ENCODE measurements around the gene CORO6.

CORO6 gene

GRCh38 chr17:29584452-29585079, 38.1 kb downstream of the CORO6 start:
- H3K36me3 ChIP-seq, result peaks cover 34% of the 10 kb centered on the region
- H3K27me3 ChIP-seq (ENCODE audit: insufficient read depth, low read depth, severe bottlenecking), result no peaks in the 10 kb centered on the region
- no peaks in the 10 kb centered on the region for H3K9me3 ChIP-seq (ENCODE audit: severe bottlenecking)
- no peak overlapping the region for H3K27ac ChIP-seq
- TF ChIP-seq CTCF (IDR thresholded peaks at IDR 0.05; ENCODE audit: low read depth, low read length), result no peak
- no peak for DNase-seq
- H3K4me3 ChIP-seq (ENCODE audit: low read depth, low read length), result no peak overlapping the region

- TF ChIP-seq CTCF (IDR thresholded peaks at IDR 0.05; ENCODE audit: low read depth, low read length), result no peak
- H3K4me3 ChIP-seq (ENCODE audit: low read depth, low read length), result no peak overlapping the region
- no peak for DNase-seq
- H3K9me3 ChIP-seq (ENCODE audit: severe bottlenecking), result no peaks in the 10 kb centered on the region
- H3K27me3 ChIP-seq (ENCODE audit: insufficient read depth, low read depth, severe bottlenecking), result no peaks in the 10 kb centered on the region
- H3K36me3 ChIP-seq, result peaks cover 41% of the 10 kb centered on the region
- H3K27ac ChIP-seq, result no peak overlapping the region
These were observed 39.1 kb downstream of the CORO6 start for GRCh38 chr17:29583324-29584248.

- DNase-seq, result no peak
- Histone ChIP-seq H3K9me3 (ENCODE audit: severe bottlenecking) (no peaks in the 10 kb centered on the region), H3K27ac (no peak overlapping the region), H3K4me3 (ENCODE audit: low read depth, low read length) (no peak overlapping the region), H3K27me3 (ENCODE audit: insufficient read depth, low read depth, severe bottlenecking) (no peaks in the 10 kb centered on the region), H3K36me3 (peaks cover 49% of the 10 kb centered on the region)
- no peak for TF ChIP-seq CTCF (IDR thresholded peaks at IDR 0.05; ENCODE audit: low read depth, low read length)
These were observed 39.9 kb downstream of the CORO6 start for GRCh38 chr17:29582772-29583171.

- peaks cover 53% of the 10 kb centered on the region for H3K36me3 ChIP-seq
- no peak overlapping the region for H3K27ac ChIP-seq
- no peaks in the 10 kb centered on the region for H3K9me3 ChIP-seq (ENCODE audit: severe bottlenecking)
- TF ChIP-seq CTCF (IDR thresholded peaks at IDR 0.05; ENCODE audit: low read depth, low read length), result no peak
- H3K4me3 ChIP-seq (ENCODE audit: low read depth, low read length), result no peak overlapping the region
- DNase-seq, result no peak
- no peaks in the 10 kb centered on the region for H3K27me3 ChIP-seq (ENCODE audit: insufficient read depth, low read depth, severe bottlenecking)
These were observed 40.4 kb downstream of the CORO6 start for GRCh38 chr17:29582254-29582765.

GRCh38 chr17:29581583-29582253, 41.0 kb downstream of the CORO6 start:
- no peaks in the 10 kb centered on the region for H3K9me3 ChIP-seq (ENCODE audit: severe bottlenecking)
- H3K27me3 ChIP-seq (ENCODE audit: insufficient read depth, low read depth, severe bottlenecking), result no peaks in the 10 kb centered on the region
- no peak overlapping the region for H3K27ac ChIP-seq
- H3K36me3 ChIP-seq, result peaks cover 57% of the 10 kb centered on the region
- no peak overlapping the region for H3K4me3 ChIP-seq (ENCODE audit: low read depth, low read length)
- TF ChIP-seq CTCF (IDR thresholded peaks at IDR 0.05; ENCODE audit: low read depth, low read length), result no peak
- DNase-seq, result no peak
